DMS79 (cell line): Measurements from ENCODE around the gene AUNIP.
"Not testable (repeated sequence)": the region's sequence is repeated elsewhere in the genome, so short reads cannot be mapped to it uniquely, and the experiment has no call there.

Experiments
- DNase-seq: peaks from one replicate; lab custom pipeline; 2025; lab: John Stamatoyannopoulos, UW

Gene AUNIP

DNA sequence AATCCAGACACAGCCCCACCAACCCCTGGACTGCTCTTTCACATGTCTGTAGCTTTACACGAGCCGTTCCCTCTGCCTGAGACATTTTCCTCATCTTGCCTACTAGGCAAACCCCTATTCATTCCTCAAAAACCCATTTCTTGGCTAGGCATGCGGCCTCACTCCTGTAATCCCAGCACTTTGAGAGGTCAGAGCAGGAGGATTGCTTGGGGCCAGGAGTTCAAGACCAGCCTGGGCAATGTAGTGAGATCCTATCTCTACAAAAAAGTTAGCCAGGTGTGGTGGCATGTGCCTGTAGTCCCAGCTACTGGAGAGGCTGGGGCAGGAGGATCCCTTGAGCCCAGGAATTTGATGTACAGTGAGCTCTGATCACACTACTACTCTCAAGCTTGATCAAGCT lies 5.2 kb upstream of the AUNIP start:
- DNase-seq: no peak

DNA sequence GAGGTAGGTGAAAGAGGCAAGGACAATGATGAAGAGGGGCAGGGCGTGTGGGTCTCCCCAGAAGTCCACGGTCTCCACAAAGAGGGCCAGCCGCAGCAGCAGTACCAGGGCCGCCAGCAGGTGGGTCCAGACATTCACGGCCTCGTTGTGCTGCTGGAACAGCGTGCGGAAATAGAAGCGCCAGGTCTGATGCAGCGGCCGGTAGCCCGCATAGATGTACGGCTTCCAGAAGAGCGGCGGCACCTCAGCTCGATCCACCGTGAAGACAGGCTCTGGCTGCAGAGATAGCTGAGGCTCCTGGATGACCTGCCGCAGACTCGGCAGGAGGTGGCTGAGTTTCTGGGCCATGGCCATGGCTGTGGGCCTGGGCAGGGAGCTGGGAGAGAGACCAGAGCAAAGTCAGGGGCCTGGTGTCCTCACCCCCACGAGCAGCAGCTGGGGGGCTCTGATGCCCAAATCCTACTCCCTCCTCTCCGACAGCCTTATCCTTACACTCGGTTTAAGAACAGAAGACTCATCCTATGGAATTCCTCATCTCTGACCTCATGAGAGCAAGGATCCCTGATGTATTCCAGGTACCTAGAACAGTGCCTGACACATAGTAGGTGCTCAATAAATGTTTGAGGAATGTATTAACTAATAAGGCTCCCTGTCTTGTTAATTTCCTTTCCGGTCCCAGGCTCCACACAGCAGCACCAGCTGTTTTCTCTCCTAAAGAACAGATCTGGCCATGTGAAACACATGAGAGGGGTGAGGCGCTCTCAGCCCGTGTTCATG lies 4.4 kb upstream of the AUNIP start:
- DNase-seq: no peak

DNA sequence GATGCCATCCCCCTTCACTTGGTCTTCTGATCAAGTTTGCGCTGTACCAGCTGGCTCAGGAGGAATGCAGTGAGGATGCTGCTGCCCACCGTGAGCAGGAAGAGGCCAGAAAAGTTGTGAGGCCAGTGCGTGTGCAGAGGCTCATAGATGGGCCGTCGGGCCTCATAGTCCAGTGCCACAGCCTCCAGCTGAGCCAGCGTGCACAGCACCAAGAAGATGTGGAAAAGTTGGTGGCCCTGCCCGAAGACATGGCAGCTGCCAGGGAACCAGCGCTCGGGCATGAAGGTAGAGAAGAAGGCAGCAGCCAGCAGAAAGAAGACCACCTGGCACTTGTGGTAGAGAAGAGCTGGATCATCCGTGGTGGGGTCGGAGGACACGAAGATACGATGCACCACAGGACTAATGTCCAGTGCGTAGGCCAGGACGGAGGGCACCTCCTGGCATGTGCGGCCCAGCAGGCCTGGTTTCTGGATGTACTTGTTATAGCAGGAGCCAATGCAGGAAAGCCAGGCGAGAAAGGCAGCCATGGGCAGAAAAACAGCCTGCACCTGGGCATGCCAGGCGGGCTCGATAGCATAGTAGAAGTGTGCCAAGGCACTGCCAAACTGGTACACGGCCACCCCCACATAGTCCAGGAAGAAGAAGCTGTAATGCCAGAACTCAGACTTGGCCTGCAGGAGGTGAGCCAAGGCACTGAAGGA lies 3.7 kb upstream of the AUNIP start:
- DNase-seq: no peak

DNA sequence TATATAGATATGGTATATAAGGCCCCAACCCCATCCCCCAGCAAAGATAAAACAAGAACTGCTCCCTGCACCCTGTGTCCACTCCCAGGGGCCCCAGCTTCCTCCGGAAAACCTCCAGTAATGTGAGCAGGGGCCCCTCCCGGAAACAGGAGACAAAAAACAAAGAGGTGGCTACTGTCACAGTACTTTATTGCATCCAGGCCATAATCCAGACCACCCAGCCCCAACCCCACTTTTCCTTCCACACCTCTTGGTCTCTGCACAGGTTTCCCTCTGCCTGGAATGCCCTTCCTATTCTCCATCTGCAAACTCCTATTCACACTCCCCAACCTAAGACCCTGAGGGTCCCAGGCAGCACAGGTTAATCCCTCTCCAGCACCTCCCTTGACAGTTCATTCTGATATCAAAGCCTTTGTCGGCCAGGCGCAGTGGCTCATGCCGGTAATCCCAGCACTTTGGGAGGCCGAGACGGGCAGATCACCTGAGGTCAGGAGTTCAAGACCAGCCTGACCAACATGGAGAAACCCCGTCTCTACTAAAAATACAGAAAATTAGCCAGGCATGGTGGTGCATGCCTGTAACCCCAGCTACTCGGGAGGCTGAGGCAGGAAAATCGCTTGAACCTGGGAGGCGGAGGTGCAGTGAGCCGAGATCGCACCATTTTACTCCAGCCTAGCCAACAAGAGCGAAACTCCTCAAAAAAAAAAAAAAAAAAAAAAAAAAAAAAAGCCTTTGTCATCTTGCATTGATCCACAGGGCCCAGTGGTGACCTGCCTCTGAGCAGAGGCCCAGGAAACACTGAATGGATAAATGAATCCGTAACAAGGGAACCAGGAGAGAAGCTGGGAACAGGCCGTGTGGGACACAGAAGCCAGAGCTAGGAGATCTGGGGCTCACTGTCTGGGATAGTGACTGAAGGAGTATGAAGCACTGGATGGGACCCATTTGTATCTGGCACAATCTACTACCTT lies 2.3 kb upstream of the AUNIP start:
- no peak for DNase-seq

DNA sequence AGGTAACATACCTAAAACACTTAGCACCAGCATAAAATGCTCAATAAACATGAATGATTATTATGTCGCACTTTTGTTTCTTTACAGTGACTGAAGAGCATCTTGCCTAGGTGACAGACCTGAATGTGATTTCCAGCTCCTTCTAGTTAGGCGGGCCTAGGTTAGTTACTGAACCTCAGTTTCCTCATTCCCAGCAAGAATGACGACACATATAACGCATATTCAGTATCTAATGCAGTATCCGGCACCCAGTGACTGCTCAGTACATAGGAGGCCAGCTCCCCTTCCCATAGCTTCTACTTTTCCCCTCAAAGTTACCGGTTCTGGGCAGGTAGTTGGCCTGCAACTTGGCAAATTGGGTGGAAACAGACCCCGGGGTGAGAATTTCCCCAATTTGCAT lies 763 bp downstream of the AUNIP start:
- no peak for DNase-seq

DNA sequence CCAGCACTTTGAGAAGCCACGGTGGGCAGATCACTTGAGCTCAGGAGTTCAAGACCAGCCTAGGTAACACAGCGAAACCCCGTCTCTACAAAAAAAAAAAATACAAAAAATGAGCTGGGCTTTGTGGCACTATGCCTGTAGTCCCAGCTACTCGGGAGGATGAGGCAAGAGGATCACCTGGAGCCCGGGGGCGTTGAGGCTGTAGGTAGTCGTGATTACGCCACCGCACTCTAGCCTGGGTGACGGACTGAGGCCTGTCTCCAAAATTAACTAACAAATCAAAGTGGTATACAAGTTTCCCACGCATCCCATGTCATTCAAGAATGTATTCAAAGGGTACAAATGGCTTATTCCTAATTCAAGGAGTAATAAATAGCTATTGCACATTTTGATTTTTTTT lies 2.4 kb downstream of the AUNIP start:
- DNase-seq: no peak

DNA sequence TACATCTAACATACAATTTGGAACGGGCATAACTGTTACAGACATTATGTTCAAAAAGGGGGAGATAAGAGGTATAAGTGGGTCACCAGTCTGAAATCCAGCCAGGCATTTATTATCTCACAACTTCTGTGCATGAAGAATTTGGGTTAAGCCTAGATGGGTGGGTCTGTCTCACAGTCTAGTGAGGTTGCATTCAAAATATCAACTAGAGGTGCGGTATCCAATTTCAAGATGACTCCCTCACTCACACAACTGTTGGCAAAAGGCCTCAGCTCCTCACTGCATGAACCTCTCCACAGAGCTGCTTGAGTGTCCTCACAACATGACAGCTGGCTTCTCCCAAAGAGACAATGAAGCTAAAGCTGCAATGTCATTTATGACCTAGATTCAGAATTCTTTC lies 4.7 kb downstream of the AUNIP start:
- DNase-seq: peak; percentile 78

DNA sequence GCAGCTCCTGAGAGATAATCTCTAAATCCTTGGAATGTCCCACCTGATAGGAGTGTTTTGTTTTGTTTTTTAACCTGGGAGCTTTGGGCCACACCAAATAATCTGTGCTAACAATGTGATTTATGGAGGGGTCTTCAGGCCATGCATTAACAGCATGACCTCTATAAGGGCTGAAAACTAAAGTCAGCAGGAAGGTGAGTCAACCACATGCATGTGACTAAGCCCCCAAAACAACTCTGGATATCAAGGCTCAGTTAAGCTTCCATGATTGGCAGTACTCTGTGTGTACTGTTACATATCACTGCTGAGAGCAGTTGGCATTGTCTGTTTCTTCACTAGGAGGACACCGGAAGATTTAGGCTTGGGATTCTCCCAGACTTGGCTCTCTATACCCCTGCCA lies 10.7 kb downstream of the AUNIP start:
- no peak for DNase-seq

DNA sequence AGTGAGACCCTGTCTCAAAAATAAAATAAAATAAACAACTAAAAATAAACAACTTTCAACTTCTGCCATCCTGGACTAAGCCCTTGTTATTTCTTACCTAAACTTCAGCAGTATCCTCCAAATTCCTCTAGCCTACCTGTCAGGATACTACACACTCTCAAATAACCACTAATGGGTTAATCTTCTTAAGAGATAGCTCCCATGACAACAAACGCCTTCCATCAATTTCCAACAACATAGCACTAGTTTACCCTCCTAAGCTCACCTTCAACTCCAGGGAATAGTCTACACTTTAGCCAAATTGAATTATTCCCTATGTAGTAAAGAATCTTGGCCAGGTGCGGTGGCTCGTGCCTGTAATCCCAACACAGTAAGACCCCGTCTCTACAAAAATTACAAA lies 11.3 kb downstream of the AUNIP start:
- no peak for DNase-seq

DNA sequence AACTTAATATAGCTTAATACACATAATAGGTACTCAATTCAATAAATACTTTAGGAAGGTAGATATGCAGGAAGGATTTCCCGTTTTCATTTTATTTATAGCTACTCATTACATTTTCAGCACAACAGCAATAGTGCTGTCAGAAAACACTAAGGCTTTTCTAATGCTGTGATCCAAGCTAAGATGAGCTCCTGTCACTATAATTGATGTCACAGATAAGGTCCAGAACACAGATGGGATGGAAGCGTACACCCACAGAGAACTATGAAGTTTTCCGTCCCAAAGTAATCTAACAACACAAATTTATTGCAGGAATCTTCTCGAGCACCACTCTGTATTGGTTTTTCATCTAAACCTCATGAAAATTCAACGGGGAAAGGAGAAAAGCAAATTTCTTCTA lies 13.6 kb downstream of the AUNIP start:
- no peak for DNase-seq

DNA sequence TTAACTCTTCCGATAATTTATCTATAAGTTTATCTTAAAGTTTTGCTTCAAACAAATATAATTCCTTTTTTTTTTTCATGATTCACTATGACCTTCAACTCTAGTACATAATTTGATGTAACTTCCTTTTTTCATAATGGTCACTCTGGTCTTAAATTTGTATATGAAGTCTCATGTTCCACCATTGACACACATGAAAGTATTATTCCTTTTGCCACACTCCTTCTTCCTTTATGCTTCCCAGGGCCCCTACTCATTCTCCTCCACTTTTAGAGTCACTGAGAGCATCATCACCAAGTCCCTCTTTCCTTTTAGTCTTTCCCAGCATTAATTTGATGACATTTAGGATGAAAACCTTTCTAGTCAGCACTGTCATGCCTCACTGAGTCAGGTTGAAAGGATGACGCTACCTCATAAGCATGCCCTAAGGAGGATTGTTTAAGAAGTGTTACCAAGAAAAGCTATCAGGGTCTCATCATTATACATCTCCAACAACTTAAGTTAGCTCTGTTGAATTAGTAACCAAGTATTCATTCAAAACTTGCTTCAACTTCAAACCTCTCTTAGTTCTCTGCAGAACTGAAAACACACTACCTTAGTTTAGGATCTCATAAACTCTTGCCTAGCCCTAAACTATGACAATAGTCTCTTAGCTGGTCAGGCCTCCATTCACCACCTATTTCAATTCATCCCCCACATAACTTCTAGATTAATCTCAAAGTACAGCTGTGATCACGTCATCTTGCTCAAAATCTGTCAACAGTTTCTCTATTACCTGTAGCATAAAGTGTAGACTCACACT lies 14.5 kb downstream of the AUNIP start:
- no peak for DNase-seq

DNA sequence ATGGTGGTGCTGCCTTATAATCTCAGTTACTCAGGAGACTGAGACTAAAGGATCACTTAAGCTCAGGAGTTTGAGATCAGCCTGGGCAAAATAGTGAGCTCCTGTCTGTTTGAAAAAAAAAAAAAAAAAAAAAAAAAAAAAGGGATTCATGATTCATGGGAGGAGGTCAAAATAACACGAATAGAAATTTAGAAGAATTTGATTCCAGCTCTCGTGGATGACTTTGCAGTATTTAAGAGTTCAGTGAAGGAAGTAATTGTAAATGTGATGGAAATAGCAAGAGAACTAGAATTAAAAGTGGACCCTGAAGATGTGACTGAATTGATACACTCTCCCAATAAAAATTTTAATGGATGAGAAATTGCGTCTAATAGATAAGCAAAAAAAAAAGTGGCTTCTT lies 15.8 kb downstream of the AUNIP start:
- no peak for DNase-seq

DNA sequence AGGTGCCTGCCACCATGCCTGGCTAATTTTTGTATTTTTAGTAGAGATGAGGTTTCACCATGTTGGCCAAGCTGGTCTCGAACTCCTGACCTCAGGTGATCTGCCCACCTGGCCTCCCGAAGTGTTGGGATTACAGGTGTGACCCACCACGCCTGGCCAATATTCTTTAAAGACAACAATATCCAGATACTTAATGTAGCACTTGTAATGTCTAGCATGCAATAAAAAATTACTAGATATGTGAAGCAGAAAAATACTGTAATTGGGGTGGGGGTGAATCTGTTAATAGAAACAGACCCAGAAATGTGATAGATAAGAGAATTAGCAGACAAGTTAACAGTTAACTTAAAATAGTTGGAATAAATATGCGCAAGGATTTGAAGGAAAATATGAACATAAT lies 19.4 kb downstream of the AUNIP start:
- DNase-seq: not testable (repeated sequence)

DNA sequence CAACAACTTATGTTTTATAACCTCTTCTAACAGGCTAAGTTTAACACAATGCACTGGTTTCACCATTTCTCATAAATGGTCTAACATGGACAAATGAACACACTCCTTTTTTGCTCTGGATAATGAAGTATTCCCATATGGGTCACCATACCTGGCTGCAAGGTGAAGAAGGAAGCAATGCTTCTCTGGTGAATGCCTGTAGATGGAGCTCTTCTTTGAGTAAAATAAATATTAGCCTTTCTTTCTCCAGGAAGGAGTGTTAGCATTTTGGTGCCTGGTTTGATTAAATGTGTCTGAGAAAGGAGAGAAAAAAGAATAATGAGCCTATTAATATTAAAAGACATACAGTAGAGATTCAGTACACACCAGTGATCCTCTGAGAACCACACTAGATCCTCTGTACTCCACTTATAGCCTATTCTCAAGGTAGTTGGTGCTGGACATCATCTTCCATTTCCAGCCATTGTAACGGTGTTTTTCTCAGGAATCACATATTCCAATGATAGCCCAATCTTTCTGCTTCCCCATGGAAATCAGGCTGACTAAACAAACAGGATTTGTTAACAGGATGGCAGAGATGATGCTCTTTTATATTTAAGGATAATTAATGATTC lies 21.9 kb downstream of the AUNIP start:
- DNase-seq: no peak

DNA sequence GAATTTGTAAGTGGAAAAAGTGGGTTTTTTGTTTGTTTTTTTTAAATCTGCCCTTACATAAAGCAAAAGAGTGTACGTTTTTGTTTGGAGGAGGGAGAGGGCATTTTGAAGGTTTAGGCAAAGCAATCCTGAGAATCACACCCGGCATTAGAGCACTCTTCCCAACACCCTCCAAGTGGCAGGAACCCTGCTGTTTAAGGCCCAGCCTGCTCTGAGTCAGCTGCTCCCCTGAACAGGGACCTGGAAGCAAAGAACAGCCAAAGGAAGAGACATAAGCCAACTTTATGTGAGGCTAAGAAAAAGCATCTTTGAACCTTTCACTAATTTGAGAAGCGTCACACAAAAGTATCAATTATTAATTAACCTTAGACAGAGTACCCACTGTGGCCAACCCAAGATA lies 22.6 kb downstream of the AUNIP start:
- no peak for DNase-seq

DNA sequence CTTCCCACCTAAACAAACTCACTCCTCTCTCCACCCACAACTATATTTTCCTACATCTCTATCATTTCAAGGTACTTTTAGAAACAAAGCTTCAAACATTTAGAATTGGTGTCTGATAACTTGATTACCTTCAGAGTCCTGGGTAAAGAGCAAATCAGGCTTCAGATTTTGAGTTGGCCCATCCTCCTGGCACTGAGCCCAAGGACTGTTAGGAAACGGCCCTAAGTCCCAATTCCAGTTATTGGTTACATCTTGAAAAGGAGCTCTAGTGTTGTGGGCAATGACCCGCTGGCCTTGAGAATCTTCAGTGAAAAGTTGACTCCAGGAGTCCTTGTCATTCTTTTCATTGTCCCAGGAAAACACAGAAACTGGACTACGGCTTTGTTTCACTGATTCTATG lies 24.4 kb downstream of the AUNIP start:
- DNase-seq: no peak

DNA sequence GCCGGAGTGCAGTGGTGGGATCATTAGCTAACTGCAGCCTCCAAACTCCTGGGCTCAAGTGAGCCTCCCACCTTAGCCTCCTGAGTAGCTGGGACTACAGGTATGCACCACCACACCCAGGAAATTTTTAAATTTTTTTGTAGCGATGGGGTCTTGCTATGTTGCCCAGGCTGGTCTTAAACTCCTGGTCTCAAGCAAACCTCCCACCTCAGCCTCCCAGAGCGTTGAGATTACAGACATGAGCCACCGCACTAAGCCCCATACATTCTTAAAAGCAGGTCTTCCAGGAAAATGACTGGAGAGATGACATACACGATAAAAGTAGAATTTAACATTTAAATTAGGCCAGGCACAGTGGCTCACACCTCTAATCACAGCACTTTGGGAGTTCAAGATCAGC lies 26.1 kb downstream of the AUNIP start:
- no peak for DNase-seq

DNA sequence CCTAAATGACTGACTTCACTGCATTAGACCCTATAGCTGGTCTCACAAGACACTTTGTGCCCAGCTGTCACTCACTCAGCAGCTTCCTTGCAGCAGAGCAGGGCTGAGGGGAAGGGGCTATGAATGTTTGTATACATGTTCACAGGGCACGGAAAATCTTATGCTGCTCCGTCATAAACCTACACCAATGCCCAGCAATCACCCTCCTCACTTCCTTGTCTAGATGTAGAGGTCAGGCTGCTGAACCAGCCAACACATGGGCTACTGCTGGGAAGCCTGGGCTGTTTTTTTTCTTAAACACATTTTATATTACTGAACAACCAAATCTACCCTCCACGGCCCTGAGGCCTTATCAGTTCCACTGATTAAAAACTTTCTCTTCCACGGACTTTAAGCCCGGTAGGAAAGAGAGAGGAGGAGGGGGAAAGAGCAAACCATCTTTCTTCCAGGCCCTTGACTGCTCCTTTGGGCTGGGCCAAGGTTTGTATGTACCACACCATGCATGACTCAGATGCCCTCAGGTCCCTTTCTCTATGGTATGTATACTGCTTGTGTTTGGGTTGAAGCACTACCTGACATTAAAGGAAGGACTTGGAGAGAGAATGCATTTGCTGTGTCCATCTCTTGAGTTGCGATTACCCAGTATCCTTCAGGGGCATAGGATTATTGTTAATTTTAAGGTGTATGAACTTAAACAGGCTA lies 26.8 kb downstream of the AUNIP start:
- no peak for DNase-seq

DNA sequence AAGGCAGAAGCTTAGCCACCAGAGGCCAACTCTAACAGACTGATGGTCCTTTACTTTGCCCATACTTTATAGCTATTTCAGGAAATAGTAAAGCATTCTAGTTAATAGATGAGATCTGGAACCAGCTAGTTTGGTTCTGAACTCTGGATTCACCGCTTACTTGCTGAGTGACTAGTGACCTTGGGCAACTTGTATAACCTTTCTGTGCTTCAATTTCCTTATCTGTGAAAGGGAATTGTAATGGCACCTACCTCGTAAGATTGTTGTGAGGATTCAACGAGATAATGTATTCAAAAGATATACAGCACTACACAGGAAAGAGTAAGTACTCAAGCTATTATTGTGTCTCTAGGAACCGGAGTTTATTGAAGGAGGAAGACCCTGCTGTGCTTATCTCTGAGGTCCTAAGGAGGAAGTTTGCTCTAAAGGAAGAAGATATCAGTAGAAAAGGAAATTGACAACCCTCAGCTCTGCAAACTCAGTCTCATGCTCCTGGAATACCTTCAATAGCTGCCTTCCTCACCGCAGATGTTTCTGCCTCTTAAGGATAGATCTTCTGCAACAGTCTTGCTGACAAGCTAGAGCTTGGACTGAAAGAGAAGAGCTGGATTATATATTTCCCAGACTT lies 27.6 kb downstream of the AUNIP start:
- DNase-seq: no peak

DNA sequence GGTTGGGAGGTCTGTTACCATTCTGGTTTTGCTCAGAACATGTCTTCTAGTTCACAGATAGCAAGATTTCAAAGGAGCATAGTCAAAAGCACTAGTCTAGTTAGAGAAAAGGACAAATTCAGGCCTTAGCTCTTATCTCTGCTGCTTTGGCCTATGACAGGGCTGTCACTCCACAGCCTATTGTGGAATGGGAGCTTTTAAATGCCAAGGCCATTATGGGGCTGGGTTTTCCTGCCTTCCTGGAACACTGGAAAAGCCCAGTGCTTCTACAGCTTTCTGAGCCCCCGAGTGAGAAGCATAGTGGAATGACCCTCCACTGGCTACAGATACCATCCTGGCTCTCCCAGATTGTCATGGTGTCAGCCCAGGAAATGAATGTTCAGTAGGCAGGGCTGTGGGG lies 30.2 kb downstream of the AUNIP start:
- DNase-seq: no peak
